Measurements from ENCODE around the gene SLC7A14. TPM values are rescaled to one million over a fixed set of nuclear protein-coding genes. Genes with fewer than 3 reads are reported as not detected.

Gene SLC7A14
- total and polyA plus RNA-seq, 2 of the 13 experiments (the other 11 are each of a cell fraction or from before 2014, with no cell fraction given), result not detected

DNA sequence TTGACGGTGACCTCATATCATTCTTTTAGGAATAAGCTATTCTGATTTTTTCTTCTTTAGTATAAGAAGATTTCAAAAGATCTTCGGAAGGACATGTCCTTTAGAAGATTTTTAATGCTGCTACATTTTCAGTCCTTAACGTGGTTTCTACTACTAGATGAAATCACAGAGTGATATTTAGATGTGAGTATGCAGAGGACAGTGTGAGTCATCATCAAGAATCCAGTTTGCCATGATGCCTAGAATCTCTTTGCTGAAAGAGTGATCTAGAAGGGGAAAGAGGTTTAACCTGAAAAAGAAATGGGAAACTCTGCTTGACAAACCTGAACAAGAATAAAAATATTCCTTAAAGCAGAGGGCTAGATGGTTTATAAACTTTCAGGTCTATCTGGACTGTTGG is 43.2 kb downstream of the SLC7A14 start:
- Histone ChIP-seq H3K9ac (ENCODE audit: insufficient read depth, low read depth, low read length) (no peak overlapping the region), H3K27ac (ENCODE audit: extremely low read length, insufficient read depth, low read length) (no peak overlapping the region), H3K9me3 (ENCODE audit: low read length) (no peaks in the 10 kb centered on the region), H3K4me1 (ENCODE audit: insufficient read depth, low read length) (no peaks in the 10 kb centered on the region), H2AFZ (ENCODE audit: low read length) (no peak overlapping the region), H3K4me2 (ENCODE audit: low read depth, low read length) (no peak overlapping the region), H3K79me2 (ENCODE audit: insufficient read depth, low read length) (no peaks in the 10 kb centered on the region), H3K4me3 (replicated peaks in 1 of 3; ENCODE audit: insufficient read depth in 1 of 3, low read depth in 2 of 3, low read length in 3 of 3) (no peak overlapping the region), H3K27me3 (ENCODE audit: control insufficient read depth in 1 of 2, insufficient read depth in 2 of 2, low read length in 2 of 2) (no peaks in the 10 kb centered on the region), H3K36me3 (replicated peaks in 1 of 2; ENCODE audit: control insufficient read depth in 1 of 2, insufficient read depth in 2 of 2, low read length in 2 of 2) (no peaks in the 10 kb centered on the region), H4K20me1 (ENCODE audit: insufficient read depth, low read length) (no peaks in the 10 kb centered on the region)
- no peak for FAIRE-seq
- intact Hi-C loops (cut with micrococcal nuclease; ENCODE audit: unreplicated experiment) (no loop called here), in situ Hi-C loops (cut with HindIII; ENCODE audit: extremely low pct_ligation_motif_present, low pct_unique_long_range_greater_than_20kb) (no loop called here)
- ChIA-PET CTCF (ENCODE audit: low intra/inter-chr PET ratio, low total read pairs) (no interaction called here), POLR2A (no interaction called here)
- no peak for ATAC-seq
- DNase-seq (ENCODE audit: low spot score), result no peak
- no TSS peak for BruUV-seq (replicated peaks)
- 54% methylated on average over 3 of the region's 3 CpGs for WGBS (ENCODE audit: low lambda C conversion rate)
- TF ChIP-seq STAG1 (CRISPR knock-in tag; IDR thresholded peaks at IDR 0.05) (no peak), ZNF768 (CRISPR knock-in tag; IDR thresholded peaks at IDR 0.05) (no peak), ZBTB42 (CRISPR knock-in tag; IDR thresholded peaks at IDR 0.05) (no peak), SP140L (CRISPR knock-in tag; IDR thresholded peaks at IDR 0.05; ENCODE audit: borderline replicate concordance) (no peak), RXRB (CRISPR knock-in tag; IDR thresholded peaks at IDR 0.05; ENCODE audit: borderline replicate concordance) (no peak), TBX3 (IDR thresholded peaks at IDR 0.05; ENCODE audit: borderline replicate concordance) (no peak), GATAD1 (CRISPR knock-in tag; IDR thresholded peaks at IDR 0.05) (no peak), ZNF33B (CRISPR knock-in tag; IDR thresholded peaks at IDR 0.05) (no peak), BRCA1 (CRISPR knock-in tag; IDR thresholded peaks at IDR 0.05) (no peak), SCMH1 (CRISPR knock-in tag; IDR thresholded peaks at IDR 0.05; ENCODE audit: borderline replicate concordance) (no peak), ZNF367 (CRISPR knock-in tag; IDR thresholded peaks at IDR 0.05; ENCODE audit: borderline replicate concordance) (no peak)
- TF ChIP-seq, protein P1, sequence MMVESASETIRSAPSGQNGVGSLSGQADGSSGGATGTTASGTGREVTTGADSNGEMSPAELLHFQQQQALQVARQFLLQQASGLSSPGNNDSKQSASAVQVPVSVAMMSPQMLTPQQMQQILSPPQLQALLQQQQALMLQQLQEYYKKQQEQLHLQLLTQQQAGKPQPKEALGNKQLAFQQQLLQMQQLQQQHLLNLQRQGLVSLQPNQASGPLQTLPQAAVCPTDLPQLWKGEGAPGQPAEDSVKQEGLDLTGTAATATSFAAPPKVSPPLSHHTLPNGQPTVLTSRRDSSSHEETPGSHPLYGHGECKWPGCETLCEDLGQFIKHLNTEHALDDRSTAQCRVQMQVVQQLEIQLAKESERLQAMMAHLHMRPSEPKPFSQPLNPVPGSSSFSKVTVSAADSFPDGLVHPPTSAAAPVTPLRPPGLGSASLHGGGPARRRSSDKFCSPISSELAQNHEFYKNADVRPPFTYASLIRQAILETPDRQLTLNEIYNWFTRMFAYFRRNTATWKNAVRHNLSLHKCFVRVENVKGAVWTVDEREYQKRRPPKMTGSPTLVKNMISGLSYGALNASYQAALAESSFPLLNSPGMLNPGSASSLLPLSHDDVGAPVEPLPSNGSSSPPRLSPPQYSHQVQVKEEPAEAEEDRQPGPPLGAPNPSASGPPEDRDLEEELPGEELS (CRISPR knock-in tag; IDR thresholded peaks at IDR 0.05), result no peak
- TF ChIP-seq, protein P2, sequence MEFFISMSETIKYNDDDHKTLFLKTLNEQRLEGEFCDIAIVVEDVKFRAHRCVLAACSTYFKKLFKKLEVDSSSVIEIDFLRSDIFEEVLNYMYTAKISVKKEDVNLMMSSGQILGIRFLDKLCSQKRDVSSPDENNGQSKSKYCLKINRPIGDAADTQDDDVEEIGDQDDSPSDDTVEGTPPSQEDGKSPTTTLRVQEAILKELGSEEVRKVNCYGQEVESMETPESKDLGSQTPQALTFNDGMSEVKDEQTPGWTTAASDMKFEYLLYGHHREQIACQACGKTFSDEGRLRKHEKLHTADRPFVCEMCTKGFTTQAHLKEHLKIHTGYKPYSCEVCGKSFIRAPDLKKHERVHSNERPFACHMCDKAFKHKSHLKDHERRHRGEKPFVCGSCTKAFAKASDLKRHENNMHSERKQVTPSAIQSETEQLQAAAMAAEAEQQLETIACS (CRISPR knock-in tag; IDR thresholded peaks at IDR 0.05), result no peak
- TF ChIP-seq, protein P3, sequence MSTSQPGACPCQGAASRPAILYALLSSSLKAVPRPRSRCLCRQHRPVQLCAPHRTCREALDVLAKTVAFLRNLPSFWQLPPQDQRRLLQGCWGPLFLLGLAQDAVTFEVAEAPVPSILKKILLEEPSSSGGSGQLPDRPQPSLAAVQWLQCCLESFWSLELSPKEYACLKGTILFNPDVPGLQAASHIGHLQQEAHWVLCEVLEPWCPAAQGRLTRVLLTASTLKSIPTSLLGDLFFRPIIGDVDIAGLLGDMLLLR (CRISPR knock-in tag; IDR thresholded peaks at IDR 0.05), result no peak
- TF ChIP-seq, protein P4, sequence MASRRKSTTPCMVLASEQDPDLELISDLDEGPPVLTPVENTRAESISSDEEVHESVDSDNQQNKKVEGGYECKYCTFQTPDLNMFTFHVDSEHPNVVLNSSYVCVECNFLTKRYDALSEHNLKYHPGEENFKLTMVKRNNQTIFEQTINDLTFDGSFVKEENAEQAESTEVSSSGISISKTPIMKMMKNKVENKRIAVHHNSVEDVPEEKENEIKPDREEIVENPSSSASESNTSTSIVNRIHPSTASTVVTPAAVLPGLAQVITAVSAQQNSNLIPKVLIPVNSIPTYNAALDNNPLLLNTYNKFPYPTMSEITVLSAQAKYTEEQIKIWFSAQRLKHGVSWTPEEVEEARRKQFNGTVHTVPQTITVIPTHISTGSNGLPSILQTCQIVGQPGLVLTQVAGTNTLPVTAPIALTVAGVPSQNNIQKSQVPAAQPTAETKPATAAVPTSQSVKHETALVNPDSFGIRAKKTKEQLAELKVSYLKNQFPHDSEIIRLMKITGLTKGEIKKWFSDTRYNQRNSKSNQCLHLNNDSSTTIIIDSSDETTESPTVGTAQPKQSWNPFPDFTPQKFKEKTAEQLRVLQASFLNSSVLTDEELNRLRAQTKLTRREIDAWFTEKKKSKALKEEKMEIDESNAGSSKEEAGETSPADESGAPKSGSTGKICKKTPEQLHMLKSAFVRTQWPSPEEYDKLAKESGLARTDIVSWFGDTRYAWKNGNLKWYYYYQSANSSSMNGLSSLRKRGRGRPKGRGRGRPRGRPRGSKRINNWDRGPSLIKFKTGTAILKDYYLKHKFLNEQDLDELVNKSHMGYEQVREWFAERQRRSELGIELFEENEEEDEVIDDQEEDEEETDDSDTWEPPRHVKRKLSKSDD (CRISPR knock-in tag; IDR thresholded peaks at IDR 0.05; ENCODE audit: low read depth), result no peak
- TF ChIP-seq, protein P5, sequence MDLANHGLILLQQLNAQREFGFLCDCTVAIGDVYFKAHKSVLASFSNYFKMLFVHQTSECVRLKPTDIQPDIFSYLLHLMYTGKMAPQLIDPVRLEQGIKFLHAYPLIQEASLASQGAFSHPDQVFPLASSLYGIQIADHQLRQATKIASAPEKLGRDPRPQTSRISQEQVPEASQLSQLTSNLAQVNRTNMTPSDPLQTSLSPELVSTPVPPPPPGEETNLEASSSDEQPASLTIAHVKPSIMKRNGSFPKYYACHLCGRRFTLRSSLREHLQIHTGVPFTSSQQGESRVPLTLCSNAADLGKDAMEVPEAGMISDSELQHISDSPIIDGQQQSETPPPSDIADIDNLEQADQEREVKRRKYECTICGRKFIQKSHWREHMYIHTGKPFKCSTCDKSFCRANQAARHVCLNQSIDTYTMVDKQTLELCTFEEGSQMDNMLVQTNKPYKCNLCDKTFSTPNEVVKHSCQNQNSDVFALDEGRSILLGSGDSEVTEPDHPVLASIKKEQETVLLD (CRISPR knock-in tag; IDR thresholded peaks at IDR 0.05; ENCODE audit: low read depth), result no peak
